Right atrium auricular region (tissue), 2 donors: ENCODE results near the gene MRTFA. TPM values are rescaled to one million over a fixed set of nuclear protein-coding genes. Genes with fewer than 3 reads are reported as not detected.

ENCODE experiments used
- DNase-seq: peaks from one replicate; pipeline ENCODE4 v3.0.0-alpha.2; 2019; ENCODE audit warnings: low spot score
- H3K27ac ChIP-seq, 2 donors: fragments of 200-600 bp; sonication (generic); 1 replicate in 1 of 2; 2 replicates in 1 of 2; pipeline ENCODE4 v1.5.1; 2016 to 2019
- H3K27me3 ChIP-seq, 2 donors: fragments of 200-600 bp; sonication (generic); one replicate each; pipeline versions ENCODE4 v1.5.1 to v1.6.0; 2017 to 2019
- H3K36me3 ChIP-seq: fragments of 200-600 bp; sonication (generic); one replicate; pipeline ENCODE4 v1.5.1; 2016
- H3K4me1 ChIP-seq, 2 donors: fragments of 200-600 bp; sonication (generic); one replicate each; pipeline versions ENCODE4 v1.5.1 to v1.6.0; 2017 to 2019
- H3K4me3 ChIP-seq, 2 donors: fragments of 200-600 bp; sonication (generic); 1 replicate in 1 of 2; 2 replicates in 1 of 2; pipeline ENCODE4 v1.5.1; 2017 to 2019; ENCODE audit warnings: mild to moderate bottlenecking in 1 of 2, moderate library complexity in 1 of 2
- H3K9me3 ChIP-seq, 2 donors: fragments of 200-600 bp; sonication (generic); one replicate each; pipeline ENCODE4 v1.5.1; 2019
- CTCF ChIP-seq, 2 donors: fragments of 200-600 bp; sonication (generic); IDR thresholded peaks; one replicate each; pipeline ENCODE4 v1.5.1; 2019; ENCODE audit warnings: antibody characterized with exemption in 2 of 2
- total RNA-seq, 2 donors: library from RNA; depleted of rRNA; stranded (reverse); fragments of >200 nt; gene quantifications; one replicate each; pipeline ENCODE4 v1.1.0, GENCODE V29; 2016

The MRTFA gene
- total RNA-seq, 2 donors from 2014 or later, result 45.8 to 55.2 TPM

DNA sequence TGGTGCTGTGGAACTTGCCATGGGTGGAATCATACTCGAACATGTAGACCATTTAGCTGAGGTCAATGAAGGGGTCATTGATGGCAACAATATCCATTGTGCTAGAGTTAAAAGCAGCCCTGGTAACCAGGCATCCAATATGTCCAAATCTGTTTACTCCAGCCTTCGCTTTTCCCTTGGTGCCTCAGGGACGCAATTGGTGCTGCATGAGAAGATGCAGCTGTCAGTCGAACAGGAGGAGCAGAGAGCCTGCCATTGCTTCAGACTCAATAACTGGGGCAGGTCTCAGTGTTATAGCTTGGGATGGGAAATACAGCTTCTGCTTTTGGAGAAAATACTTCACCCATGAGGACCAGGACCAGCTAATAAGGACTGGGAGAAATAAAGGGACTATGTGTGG lies 37.8 kb upstream of the MRTFA start:
- H3K27ac ChIP-seq, result no peak overlapping the region
- no peak overlapping the region for H3K4me3 ChIP-seq
- no peaks in the 10 kb centered on the region for H3K36me3 ChIP-seq
- no peaks in the 10 kb centered on the region for H3K9me3 ChIP-seq
- no peak for DNase-seq
- peaks cover 0 to 9% of the 10 kb centered on the region in 2 donors for H3K4me1 ChIP-seq
- no peak for TF ChIP-seq CTCF (IDR thresholded peaks at IDR 0.05)
- H3K27me3 ChIP-seq, result no peaks in the 10 kb centered on the region

GRCh38 chr22:40673017-40673416 lies 36.5 kb upstream of the MRTFA start:
- Histone ChIP-seq H3K9me3 (no peaks in the 10 kb centered on the region), H3K27ac (no peak overlapping the region), H3K27me3 (no peaks in the 10 kb centered on the region), H3K36me3 (no peaks in the 10 kb centered on the region), H3K4me3 (no peak overlapping the region), H3K4me1 (no peaks in the 10 kb centered on the region)
- TF ChIP-seq CTCF (IDR thresholded peaks at IDR 0.05), result no peak
- no peak for DNase-seq

GRCh38 chr22:40671796-40672360 lies 35.4 kb upstream of the MRTFA start:
- no peak for TF ChIP-seq CTCF (IDR thresholded peaks at IDR 0.05)

GRCh38 chr22:40671369-40671768 lies 34.9 kb upstream of the MRTFA start:
- H3K4me3 ChIP-seq, result no peak overlapping the region
- no peak for TF ChIP-seq CTCF (IDR thresholded peaks at IDR 0.05)
- no peaks in the 10 kb centered on the region for H3K9me3 ChIP-seq
- H3K27me3 ChIP-seq, result no peaks in the 10 kb centered on the region
- peaks cover 0 to 12% of the 10 kb centered on the region in 2 donors for H3K4me1 ChIP-seq
- DNase-seq, result no peak
- no peaks in the 10 kb centered on the region for H3K36me3 ChIP-seq
- H3K27ac ChIP-seq, result no peak overlapping the region

More at GRCh38 chr22:40671796-40672360, 35.4 kb upstream of the MRTFA start:
- Histone ChIP-seq H3K27ac (no peak overlapping the region), H3K4me1 (peaks cover 0 to 7% of the 10 kb centered on the region in 2 donors), H3K27me3 (no peaks in the 10 kb centered on the region), H3K4me3 (no peak overlapping the region), H3K9me3 (no peaks in the 10 kb centered on the region), H3K36me3 (no peaks in the 10 kb centered on the region)
- no peak for DNase-seq

- no peak for TF ChIP-seq CTCF (IDR thresholded peaks at IDR 0.05)
- DNase-seq, result no peak
- Histone ChIP-seq H3K9me3 (no peaks in the 10 kb centered on the region), H3K27me3 (no peaks in the 10 kb centered on the region), H3K4me3 (no peak overlapping the region), H3K4me1 (peaks cover 0 to 25% of the 10 kb centered on the region in 2 donors), H3K36me3 (no peaks in the 10 kb centered on the region), H3K27ac (no peak overlapping the region)
These were observed 33.5 kb upstream of the MRTFA start for GRCh38 chr22:40670058-40670457.
